ENCODE data around the gene SDE2. TPM values are rescaled to one million over a fixed set of nuclear protein-coding genes. Genes with fewer than 3 reads are reported as not detected.
"Not testable (repeated sequence)": the region's sequence is repeated elsewhere in the genome, so short reads cannot be mapped to it uniquely, and the experiment has no call there.

The SDE2 gene
- total RNA-seq, 2 experiments from 2014 or later, result 17.2 to 18.5 TPM

DNA sequence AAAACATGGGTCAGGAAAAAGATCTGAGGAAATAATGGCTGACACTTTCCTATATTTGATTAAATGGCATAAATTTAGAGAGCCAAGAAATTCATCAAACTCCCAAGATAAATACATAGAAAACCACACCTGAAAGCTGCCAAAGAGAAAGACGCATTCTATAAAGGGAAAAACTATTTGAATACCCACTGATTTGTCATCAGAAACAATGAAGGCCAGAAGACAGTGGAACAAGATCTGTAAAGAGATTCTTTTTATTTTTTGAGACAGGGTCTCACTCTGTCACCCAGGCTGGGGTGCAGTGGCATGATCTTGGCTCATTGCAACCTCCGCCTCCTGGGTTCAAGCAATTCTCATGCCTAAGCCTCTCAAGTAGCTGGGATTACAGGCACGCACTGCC, 17.4 kb downstream of the SDE2 start:
- peaks cover 9% of the 10 kb centered on the region for H3K4me1 Mint-ChIP-seq
- ATAC-seq (ENCODE audit: low read depth), result no peak
- H3K27me3 Mint-ChIP-seq, result no peaks in the 10 kb centered on the region
- no peak overlapping the region for H3K27ac Mint-ChIP-seq
- H3K9me3 Mint-ChIP-seq, result peaks cover 6% of the 10 kb centered on the region
- POLR2A ChIA-PET, result interaction anchor here (0.7 kb wide), 1 partner anchor 94 kb away, joined by 5 read pairs; no protein-coding TSS in a partner anchor
- no peak overlapping the region for H3K4me3 Mint-ChIP-seq
- H3K36me3 Mint-ChIP-seq, result peaks cover 35% of the 10 kb centered on the region
- DNase-seq, result no peak

DNA sequence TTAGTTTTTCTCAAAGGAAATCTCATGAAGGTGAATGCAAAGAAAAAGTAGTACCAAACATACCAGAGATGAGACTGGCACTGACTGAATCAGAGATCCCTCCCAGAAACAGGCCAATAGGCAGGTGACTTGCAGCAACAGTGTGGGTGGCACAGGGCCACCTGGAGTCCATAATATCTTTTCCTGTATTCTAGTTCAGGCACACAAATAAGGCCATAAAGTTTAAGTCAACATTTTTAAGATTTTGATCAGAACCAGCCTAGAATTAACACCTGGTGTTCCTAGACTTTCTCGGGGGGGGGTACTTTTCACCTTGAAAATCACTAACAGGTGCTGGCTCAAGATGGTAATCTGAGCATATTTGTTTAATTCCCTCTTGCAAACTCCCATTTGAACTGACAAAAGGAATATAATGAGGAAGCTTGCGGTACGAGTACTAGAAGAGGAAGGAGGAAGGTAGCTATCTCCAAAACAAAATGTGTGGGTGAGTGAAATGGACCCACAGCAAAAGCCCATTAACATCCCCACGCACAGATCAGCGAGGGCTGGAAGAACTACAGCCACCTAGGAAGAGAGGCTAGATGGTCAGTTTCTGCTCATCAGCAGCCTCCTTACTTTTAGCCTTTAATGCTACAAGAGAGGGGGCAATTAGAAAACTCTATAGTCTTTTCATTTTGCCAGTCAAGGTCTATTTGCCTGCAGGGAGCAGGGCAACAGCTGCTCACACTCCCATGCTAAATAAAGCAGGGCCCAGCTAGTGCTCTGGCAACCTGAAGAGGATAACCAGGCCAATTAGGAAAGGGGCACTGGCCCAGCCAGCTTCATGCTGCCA, 18.9 kb downstream of the SDE2 start:
- H3K9me3 Mint-ChIP-seq, result peaks cover 6% of the 10 kb centered on the region
- H3K4me1 Mint-ChIP-seq, result peaks cover 14% of the 10 kb centered on the region
- H3K27me3 Mint-ChIP-seq, result no peaks in the 10 kb centered on the region
- ATAC-seq (ENCODE audit: low read depth) (no peak), DNase-seq (no peak)
- H3K27ac Mint-ChIP-seq, result no peak overlapping the region
- H3K36me3 Mint-ChIP-seq, result peaks cover 28% of the 10 kb centered on the region
- POLR2A ChIA-PET, result no interaction called here
- no peak overlapping the region for H3K4me3 Mint-ChIP-seq

DNA sequence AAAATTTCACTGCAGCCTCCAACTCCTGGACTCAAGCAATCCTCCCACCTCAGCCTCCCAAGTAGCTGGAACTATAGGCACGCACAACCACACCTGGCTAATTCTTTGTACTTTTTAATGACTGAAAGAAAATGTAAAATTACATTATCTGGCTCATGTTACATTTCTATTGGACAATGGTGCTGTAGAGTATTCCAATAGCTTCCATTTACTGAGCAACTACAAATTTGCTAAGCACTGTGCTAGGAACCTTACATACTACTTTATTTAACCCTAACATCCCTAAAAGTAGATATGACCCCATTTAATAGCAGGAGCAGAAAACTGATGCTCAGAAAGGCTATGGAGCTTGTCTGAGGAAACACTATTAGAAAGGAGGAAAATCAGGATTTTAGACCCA, 19.7 kb downstream of the SDE2 start:
- Mint-ChIP-seq H3K27me3 (no peaks in the 10 kb centered on the region), H3K27ac (no peak overlapping the region), H3K9me3 (peaks cover 6% of the 10 kb centered on the region), H3K4me1 (peaks cover 14% of the 10 kb centered on the region), H3K36me3 (peaks cover 28% of the 10 kb centered on the region), H3K4me3 (no peak overlapping the region)
- POLR2A ChIA-PET, result no interaction called here
- ATAC-seq (ENCODE audit: low read depth) (no peak), DNase-seq (no peak)

DNA sequence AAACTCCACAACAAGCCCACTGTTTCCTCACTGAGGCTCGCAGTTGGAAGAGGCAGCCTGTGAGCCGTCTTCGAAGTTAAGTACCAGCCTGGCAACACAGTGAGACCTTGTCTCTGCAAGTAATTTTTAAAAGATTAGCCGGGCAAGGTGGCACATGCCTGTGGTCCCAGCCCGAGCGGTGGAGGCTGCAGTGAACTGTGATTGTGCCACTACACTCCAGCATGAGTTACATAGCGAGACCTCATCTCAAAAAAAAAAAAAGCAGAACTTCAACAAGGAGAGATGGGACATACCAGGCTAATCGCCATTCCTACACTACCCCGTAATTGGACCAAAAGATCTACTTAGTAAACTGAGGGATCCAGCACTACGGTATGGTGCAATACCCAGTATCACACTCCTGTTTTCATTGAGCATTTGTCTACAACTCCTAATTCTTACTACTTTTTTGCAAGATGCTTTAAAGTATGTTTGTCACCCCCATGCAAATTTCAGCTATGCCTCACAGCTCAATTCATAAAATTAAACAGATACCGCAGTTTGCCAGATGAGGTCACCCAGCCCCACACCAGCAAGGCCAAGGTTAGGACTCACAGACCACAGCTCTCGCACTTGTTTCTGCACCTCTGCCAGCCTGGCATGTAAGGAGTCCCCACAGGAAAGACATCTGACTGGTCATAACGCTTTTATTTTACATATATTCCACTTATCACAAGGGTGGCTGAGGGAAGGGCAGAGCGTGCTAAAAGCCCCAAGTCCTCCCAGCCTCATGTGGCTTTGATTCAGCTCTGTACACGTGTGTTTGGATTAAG, 21.0 kb downstream of the SDE2 start:
- POLR2A ChIA-PET, result no interaction called here
- H3K36me3 Mint-ChIP-seq, result peaks cover 22% of the 10 kb centered on the region
- H3K4me1 Mint-ChIP-seq, result peaks cover 14% of the 10 kb centered on the region
- no peak overlapping the region for H3K27ac Mint-ChIP-seq
- no peak overlapping the region for H3K4me3 Mint-ChIP-seq
- no peak for ATAC-seq (ENCODE audit: low read depth)
- DNase-seq, result no peak
- H3K9me3 Mint-ChIP-seq, result peaks cover 6% of the 10 kb centered on the region
- H3K27me3 Mint-ChIP-seq, result no peaks in the 10 kb centered on the region

DNA sequence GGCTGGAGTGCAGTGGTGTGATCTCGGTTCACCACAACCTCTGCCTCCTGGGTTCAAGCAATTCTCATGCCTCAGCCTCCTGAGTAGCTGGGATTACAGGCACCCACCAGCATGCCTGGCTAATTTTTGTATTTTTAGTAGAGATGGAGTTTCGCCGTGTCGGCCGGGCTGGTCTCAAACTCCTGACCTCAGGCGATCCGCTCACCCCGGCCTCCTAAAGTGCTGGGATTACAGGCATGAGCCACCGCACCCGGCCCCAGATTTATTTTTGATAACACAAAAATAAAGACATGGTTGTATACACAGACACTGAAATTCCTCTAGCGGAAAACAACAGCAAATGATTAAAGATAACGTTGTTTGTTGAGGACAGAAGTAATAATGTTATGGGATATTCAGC, 24.0 kb downstream of the SDE2 start:
- H3K36me3 Mint-ChIP-seq; ATAC-seq (ENCODE audit: low read depth); POLR2A ChIA-PET; H3K27me3 Mint-ChIP-seq; H3K9me3 Mint-ChIP-seq; DNase-seq; H3K27ac Mint-ChIP-seq; H3K4me3 Mint-ChIP-seq: not testable (repeated sequence)
- H3K4me1 Mint-ChIP-seq, result peaks cover 14% of the 10 kb centered on the region

DNA sequence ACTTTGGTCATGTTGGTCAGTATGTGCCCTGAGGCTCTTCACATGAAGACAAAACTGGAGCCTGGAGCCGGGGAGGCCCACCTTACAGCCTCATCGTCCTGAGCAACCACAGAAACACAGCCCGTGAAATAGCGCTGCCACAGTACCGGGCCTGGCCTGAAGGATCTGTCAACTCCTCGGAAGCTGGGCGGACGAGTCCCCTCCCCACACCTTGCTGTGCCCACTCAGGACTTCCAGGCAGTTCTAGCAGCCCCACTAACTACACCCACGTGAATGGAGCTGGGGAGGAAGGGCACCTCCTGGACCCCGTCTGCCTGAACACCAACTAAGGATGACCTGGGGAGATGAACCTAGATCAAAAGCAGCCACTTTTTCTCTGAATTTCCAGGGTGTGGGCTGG, 24.7 kb downstream of the SDE2 start:
- Mint-ChIP-seq H3K9me3 (no peaks in the 10 kb centered on the region), H3K27ac (no peak overlapping the region), H3K27me3 (no peaks in the 10 kb centered on the region), H3K36me3 (no peaks in the 10 kb centered on the region), H3K4me1 (peaks cover 14% of the 10 kb centered on the region), H3K4me3 (no peak overlapping the region)
- ATAC-seq (ENCODE audit: low read depth), result no peak
- POLR2A ChIA-PET, result no interaction called here
- no peak for DNase-seq

DNA sequence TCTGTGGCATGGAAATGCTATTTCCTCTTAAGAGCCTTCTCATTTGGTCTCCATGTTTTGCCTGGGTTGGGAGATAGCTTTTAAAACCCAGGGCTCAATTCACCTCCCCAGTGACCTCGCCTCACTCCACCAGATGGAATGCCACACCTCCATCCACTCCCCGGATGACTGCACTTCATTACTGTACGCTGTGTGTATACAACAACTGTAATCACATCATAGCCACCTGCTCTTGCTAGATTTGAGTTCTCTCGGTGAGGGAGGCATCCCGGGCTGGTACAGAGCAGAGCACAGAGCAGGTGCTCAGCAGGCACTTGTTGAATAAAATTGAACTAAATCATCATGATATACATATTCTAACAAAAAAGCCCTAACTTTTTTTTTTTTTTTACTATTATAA, 26.0 kb downstream of the SDE2 start:
- Mint-ChIP-seq H3K4me3 (no peak overlapping the region), H3K27ac (no peak overlapping the region), H3K36me3 (no peaks in the 10 kb centered on the region), H3K4me1 (peaks cover 11% of the 10 kb centered on the region), H3K27me3 (no peaks in the 10 kb centered on the region), H3K9me3 (no peaks in the 10 kb centered on the region)
- POLR2A ChIA-PET, result interaction anchor here (0.7 kb wide), 1 partner anchor 15 kb away, joined by 3 read pairs; no protein-coding TSS in a partner anchor
- DNase-seq (no peak), ATAC-seq (ENCODE audit: low read depth) (no peak)

DNA sequence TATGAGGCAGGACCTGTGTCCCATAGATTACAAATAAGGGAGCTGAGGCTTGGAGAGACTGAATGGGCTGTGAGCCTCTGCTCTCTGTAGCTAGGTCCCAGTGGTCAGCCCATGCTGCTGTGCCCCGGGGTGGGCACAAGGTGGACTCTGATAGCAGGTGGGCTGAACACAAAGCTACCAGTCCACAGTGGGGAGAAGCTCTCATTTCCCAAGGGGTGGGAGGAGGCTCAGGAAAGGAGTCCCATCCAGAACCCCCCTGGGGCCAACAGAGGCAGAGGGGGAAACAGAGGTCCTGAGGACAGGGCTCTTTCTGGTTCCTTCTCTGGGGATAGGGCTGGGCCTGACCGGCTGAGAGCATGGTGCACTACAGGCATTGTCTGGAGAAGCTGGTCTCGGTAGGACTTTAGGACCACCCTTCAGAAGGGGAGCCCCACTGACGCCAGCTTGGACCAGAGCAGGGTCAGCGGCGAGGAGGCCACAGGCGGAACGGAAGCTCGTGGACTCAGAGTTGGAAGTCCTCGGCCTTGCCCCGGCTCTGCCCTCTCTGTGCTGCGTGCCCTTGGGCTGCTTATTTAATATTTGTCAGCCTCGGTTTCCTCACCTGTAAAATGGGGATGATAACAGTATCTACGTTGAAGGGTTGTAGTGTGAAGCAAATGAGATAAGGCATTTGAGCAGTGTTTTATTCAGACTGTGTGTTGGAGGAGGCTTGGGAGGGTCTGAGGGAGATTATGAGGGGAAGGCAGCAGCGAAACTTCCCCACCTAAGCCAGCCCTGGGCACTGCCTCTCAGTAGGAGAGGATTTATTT, 26.6 kb downstream of the SDE2 start:
- H3K27ac Mint-ChIP-seq, result no peak overlapping the region
- H3K9me3 Mint-ChIP-seq, result no peaks in the 10 kb centered on the region
- peaks cover 10% of the 10 kb centered on the region for H3K4me1 Mint-ChIP-seq
- POLR2A ChIA-PET, result no interaction called here
- DNase-seq, result no peak
- H3K36me3 Mint-ChIP-seq, result no peaks in the 10 kb centered on the region
- ATAC-seq (ENCODE audit: low read depth), result no peak
- no peaks in the 10 kb centered on the region for H3K27me3 Mint-ChIP-seq
- H3K4me3 Mint-ChIP-seq, result no peak overlapping the region

DNA sequence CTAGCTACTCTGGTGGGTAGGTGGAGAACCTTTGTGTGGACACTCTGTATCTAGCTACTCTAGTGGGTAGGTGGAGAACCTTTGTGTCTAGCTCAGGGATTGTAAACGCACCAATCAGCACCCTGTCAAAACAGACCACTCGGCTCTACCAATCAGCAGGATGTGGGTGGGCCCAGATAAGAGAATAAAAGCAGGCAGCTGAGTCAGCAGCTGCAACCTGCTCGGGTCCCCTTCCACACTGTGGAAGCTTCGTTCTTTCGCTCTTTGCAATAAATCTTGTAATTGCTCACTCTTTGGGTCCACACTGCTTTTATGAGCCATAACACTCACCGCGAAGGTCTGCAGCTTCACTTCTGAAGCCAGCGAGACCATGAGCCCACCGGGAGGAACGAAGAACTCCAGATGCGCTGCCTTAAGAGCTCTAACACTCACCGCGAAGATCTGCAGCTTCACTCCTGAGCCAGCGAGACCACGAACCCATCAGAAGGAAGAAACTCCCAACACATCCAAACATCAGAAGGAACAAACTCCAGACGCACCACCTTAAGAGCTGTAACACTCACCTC, 28.5 kb downstream of the SDE2 start:
- H3K27me3 Mint-ChIP-seq; H3K36me3 Mint-ChIP-seq; H3K4me3 Mint-ChIP-seq; POLR2A ChIA-PET; H3K27ac Mint-ChIP-seq; ATAC-seq (ENCODE audit: low read depth); H3K4me1 Mint-ChIP-seq; H3K9me3 Mint-ChIP-seq; DNase-seq: not testable (repeated sequence)

DNA sequence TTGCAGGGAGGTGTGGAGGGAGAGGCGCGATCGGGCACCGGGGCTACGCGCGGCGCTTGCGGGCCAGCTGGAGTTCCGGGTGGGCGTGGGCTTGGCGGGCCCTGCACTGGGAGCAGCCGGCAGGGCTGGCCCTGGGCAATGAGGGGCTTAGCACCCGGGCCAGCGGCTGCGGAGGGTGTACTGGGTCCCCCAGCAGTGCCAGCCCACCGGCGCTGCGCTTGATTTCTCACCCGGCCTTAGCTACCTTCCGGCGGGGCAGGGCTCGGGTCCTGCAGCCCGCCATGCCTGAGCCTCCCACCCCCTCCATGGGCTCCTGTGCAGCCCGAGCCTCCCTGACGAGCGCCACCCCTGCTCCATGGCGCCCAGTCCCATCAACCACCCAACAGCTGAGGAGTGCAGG, 29.4 kb downstream of the SDE2 start:
- H3K4me3 Mint-ChIP-seq; H3K36me3 Mint-ChIP-seq; H3K4me1 Mint-ChIP-seq; ATAC-seq (ENCODE audit: low read depth); POLR2A ChIA-PET; H3K27ac Mint-ChIP-seq; H3K27me3 Mint-ChIP-seq; H3K9me3 Mint-ChIP-seq; DNase-seq: not testable (repeated sequence)

DNA sequence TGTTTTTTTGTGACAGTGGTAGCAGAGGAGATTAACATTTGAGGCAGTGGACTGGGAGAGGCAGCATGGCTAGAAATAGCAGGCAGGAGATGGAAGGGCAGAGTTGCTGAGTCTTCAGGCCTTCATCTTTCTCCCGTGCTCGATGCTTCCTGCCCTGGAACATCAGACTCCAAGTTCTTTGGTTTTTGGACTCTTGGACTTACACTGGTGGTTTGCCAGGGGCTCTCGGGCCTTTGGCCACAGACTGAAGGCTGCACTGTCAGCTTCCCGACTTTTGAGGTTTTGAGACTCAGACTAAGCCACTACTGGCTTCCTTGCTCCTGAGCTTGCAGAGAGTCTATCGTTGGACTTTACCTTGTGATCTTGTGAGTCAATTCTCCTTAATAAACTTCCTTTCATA, 33.9 kb downstream of the SDE2 start:
- Mint-ChIP-seq H3K36me3 (no peaks in the 10 kb centered on the region), H3K4me3 (no peak overlapping the region), H3K9me3 (no peaks in the 10 kb centered on the region), H3K27me3 (peaks cover 3% of the 10 kb centered on the region), H3K27ac (no peak overlapping the region), H3K4me1 (peaks cover 2% of the 10 kb centered on the region)
- POLR2A ChIA-PET, result no interaction called here
- DNase-seq (no peak), ATAC-seq (ENCODE audit: low read depth) (no peak)

DNA sequence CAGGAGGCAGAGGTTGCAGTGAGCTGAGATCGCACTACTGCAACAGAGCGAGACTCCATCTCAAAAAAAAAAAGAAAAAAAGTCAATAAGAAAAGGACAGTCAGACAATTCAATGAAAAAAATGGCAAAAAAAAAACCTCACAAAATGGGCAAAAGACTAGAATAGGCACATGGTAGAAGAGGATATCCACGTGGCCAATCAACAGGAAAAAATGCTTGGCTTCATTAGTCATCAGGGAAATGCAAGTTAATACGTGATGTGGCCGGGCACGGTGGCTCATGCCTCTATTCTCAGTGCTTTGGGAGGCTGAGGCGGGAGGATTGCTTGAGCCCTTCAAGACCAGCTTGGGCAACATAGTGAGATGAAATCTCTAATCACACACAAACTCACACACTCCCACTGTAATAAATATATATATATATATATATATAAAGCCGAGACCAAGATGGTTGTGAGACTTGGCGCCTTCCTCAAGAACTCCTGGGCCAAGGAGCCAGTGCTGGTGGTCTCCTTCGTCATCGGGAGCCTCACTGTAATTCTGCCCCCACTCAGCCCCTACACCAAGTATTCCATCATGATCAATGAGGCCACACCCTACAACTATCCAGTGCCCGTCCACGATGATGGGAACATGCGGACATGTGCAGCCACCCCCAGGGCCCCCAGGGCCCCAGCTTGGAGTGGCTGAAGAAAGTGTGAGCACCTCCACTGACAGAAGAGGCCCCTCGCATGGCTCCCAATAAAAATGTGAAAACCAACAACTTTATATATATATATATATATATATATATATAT, 35.2 kb downstream of the SDE2 start:
- peaks cover 8% of the 10 kb centered on the region for H3K27me3 Mint-ChIP-seq
- no peak overlapping the region for H3K4me3 Mint-ChIP-seq
- no peak overlapping the region for H3K27ac Mint-ChIP-seq
- POLR2A ChIA-PET, result no interaction called here
- H3K36me3 Mint-ChIP-seq, result no peaks in the 10 kb centered on the region
- no peaks in the 10 kb centered on the region for H3K9me3 Mint-ChIP-seq
- ATAC-seq (ENCODE audit: low read depth) (no peak), DNase-seq (no peak)
- H3K4me1 Mint-ChIP-seq, result peaks cover 4% of the 10 kb centered on the region

All from activated naive CD8-positive, alpha-beta T cell treated with anti-CD3 and anti-CD28 coated beads, Interleukin-2, amount 10 ng/mL, durations not matched to agents 7 days and 5 days (primary cell).